Activated T-cell treated with anti-CD3 and anti-CD28 coated beads, Interleukin-2, amount 50 U/mL, for 72 hours (primary cell): Measurements from ENCODE around the gene CEP152. TPM values are rescaled to one million over a fixed set of nuclear protein-coding genes. Genes with fewer than 3 reads are reported as not detected.
"Not testable (repeated sequence)": the region's sequence is repeated elsewhere in the genome, so short reads cannot be mapped to it uniquely, and the experiment has no call there.

Experiments used
- ATAC-seq, 2 donors: fragments of 150-1000 bp; cut with Tn5 transposase; replicated peaks in 1 of 2; 2 replicates each; pipeline ENCODE4 v1.10.0; 2021; ENCODE audit warnings: moderate library complexity in 2 of 2, mild to moderate bottlenecking in 1 of 2
- DNase-seq, 2 donors: peaks; one replicate each; pipeline ENCODE4 v3.0.0; 2021 to 2022; ENCODE audit warnings: mixed read lengths in 1 of 2
- H3K27ac Mint-ChIP-seq: one replicate; pipeline ENCODE4 v1.8.0; 2022; ENCODE audit warnings: mild to moderate bottlenecking, moderate library complexity, mixed read lengths
- H3K27me3 Mint-ChIP-seq: one replicate; pipeline ENCODE4 v1.8.0; 2022; ENCODE audit warnings: low read depth, mixed read lengths
- H3K36me3 Mint-ChIP-seq, 2 donors: one replicate each; pipeline ENCODE4 v1.8.0; 2022; ENCODE audit warnings: mixed read lengths in 2 of 2, mild to moderate bottlenecking in 1 of 2; ENCODE audit not compliant: insufficient read depth in 2 of 2
- H3K4me1 Mint-ChIP-seq: one replicate; pipeline ENCODE4 v1.8.0; 2022; ENCODE audit warnings: low read depth, mixed read lengths
- H3K4me3 Mint-ChIP-seq, 2 donors: one replicate each; pipeline ENCODE4 v1.8.0; 2022; ENCODE audit warnings: mild to moderate bottlenecking in 2 of 2, mixed read lengths in 2 of 2, moderate library complexity in 2 of 2
- H3K9me3 Mint-ChIP-seq, 2 donors: one replicate each; pipeline ENCODE4 v1.8.0; 2022; ENCODE audit warnings: mixed read lengths in 2 of 2
- total RNA-seq, 2 donors: library from RNA; stranded (reverse); gene quantifications; one replicate each; pipeline ENCODE4 v1.2.3, GENCODE V29; 2022

CEP152 gene
- total RNA-seq, 2 donors from 2014 or later: 33.3 to 39.6 TPM

GRCh38 chr15:48800811-48801455 is 9.9 kb downstream of the CEP152 start:
- DNase-seq (no peak), ATAC-seq (no peak)
- peaks cover 27% of the 10 kb centered on the region for H3K4me1 Mint-ChIP-seq
- no peak overlapping the region for H3K4me3 Mint-ChIP-seq
- H3K27me3 Mint-ChIP-seq: no peaks in the 10 kb centered on the region
- no peak overlapping the region for H3K27ac Mint-ChIP-seq
- H3K9me3 Mint-ChIP-seq: no peaks in the 10 kb centered on the region
- peaks cover 8 to 20% of the 10 kb centered on the region in 2 donors for H3K36me3 Mint-ChIP-seq

- Mint-ChIP-seq H3K4me1 (peaks cover 27% of the 10 kb centered on the region), H3K27me3 (no peaks in the 10 kb centered on the region), H3K27ac (no peak overlapping the region), H3K4me3 (no peak overlapping the region), H3K36me3 (peaks cover 7 to 20% of the 10 kb centered on the region in 2 donors), H3K9me3 (no peaks in the 10 kb centered on the region)
- DNase-seq (no peak), ATAC-seq (no peak)
These were observed 10.6 kb downstream of the CEP152 start for GRCh38 chr15:48800245-48800644.

GRCh38 chr15:48798319-48798718 is 12.6 kb downstream of the CEP152 start:
- Mint-ChIP-seq H3K27me3 (no peaks in the 10 kb centered on the region), H3K4me1 (peaks cover 34% of the 10 kb centered on the region), H3K9me3 (no peaks in the 10 kb centered on the region), H3K4me3 (no peak overlapping the region), H3K36me3 (peaks cover 1 to 17% of the 10 kb centered on the region in 2 donors), H3K27ac (no peak overlapping the region)
- DNase-seq: no peak
- ATAC-seq: no peak

GRCh38 chr15:48796930-48797329 is 13.9 kb downstream of the CEP152 start:
- H3K27me3 Mint-ChIP-seq: no peaks in the 10 kb centered on the region
- no peaks in the 10 kb centered on the region for H3K9me3 Mint-ChIP-seq
- peak overlapping the region in 1 of 2 donors; percentile 70 for H3K4me3 Mint-ChIP-seq
- no peak overlapping the region for H3K27ac Mint-ChIP-seq
- ATAC-seq (peak; percentile 29 to 54), DNase-seq (no peak)
- H3K36me3 Mint-ChIP-seq: peaks cover 1 to 21% of the 10 kb centered on the region in 2 donors
- H3K4me1 Mint-ChIP-seq: peaks cover 27% of the 10 kb centered on the region

- Mint-ChIP-seq H3K27me3 (no peaks in the 10 kb centered on the region), H3K36me3 (peaks cover 1 to 21% of the 10 kb centered on the region in 2 donors), H3K4me1 (peaks cover 25% of the 10 kb centered on the region), H3K9me3 (no peaks in the 10 kb centered on the region), H3K27ac (no peak overlapping the region), H3K4me3 (peak overlapping the region in 1 of 2 donors; percentile 15)
- ATAC-seq: no peak
- DNase-seq: no peak
These were observed 14.3 kb downstream of the CEP152 start for GRCh38 chr15:48796521-48796920.

- no peak for DNase-seq
- Mint-ChIP-seq H3K36me3 (peaks cover 1 to 21% of the 10 kb centered on the region in 2 donors), H3K9me3 (no peaks in the 10 kb centered on the region), H3K27ac (no peak overlapping the region), H3K4me1 (peaks cover 20% of the 10 kb centered on the region), H3K27me3 (no peaks in the 10 kb centered on the region), H3K4me3 (no peak overlapping the region)
- ATAC-seq: no peak
These were observed 15.0 kb downstream of the CEP152 start for GRCh38 chr15:48795901-48796300.

- no peak for ATAC-seq
These were observed 16.2 kb downstream of the CEP152 start for GRCh38 chr15:48794697-48795134.

GRCh38 chr15:48792408-48792807 is 18.5 kb downstream of the CEP152 start:
- no peak overlapping the region for H3K4me3 Mint-ChIP-seq
- no peak for DNase-seq
- ATAC-seq: no peak
- peaks cover 9% of the 10 kb centered on the region for H3K4me1 Mint-ChIP-seq
- no peaks in the 10 kb centered on the region for H3K9me3 Mint-ChIP-seq
- H3K27ac Mint-ChIP-seq: no peak overlapping the region
- no peaks in the 10 kb centered on the region for H3K27me3 Mint-ChIP-seq
- H3K36me3 Mint-ChIP-seq: peaks cover 6 to 34% of the 10 kb centered on the region in 2 donors

More at GRCh38 chr15:48794697-48795134, 16.2 kb downstream of the CEP152 start:
- Mint-ChIP-seq H3K27me3 (no peaks in the 10 kb centered on the region), H3K4me1 (peaks cover 20% of the 10 kb centered on the region), H3K4me3 (no peak overlapping the region), H3K36me3 (peaks cover 1 to 27% of the 10 kb centered on the region in 2 donors), H3K9me3 (no peaks in the 10 kb centered on the region), H3K27ac (peak overlapping the region; percentile 70)
- no peak for DNase-seq

GRCh38 chr15:48790466-48791115 is 20.3 kb downstream of the CEP152 start:
- DNase-seq, ATAC-seq, H3K9me3 Mint-ChIP-seq, H3K27me3 Mint-ChIP-seq, H3K4me3 Mint-ChIP-seq, H3K27ac Mint-ChIP-seq, H3K4me1 Mint-ChIP-seq: not testable (repeated sequence)
- H3K36me3 Mint-ChIP-seq: peaks cover 4 to 35% of the 10 kb centered on the region in 2 donors

- Mint-ChIP-seq H3K4me1 (no peaks in the 10 kb centered on the region), H3K9me3 (no peaks in the 10 kb centered on the region), H3K27ac (no peak overlapping the region), H3K36me3 (peaks cover 9 to 34% of the 10 kb centered on the region in 2 donors), H3K27me3 (no peaks in the 10 kb centered on the region), H3K4me3 (no peak overlapping the region)
- no peak for DNase-seq
- no peak for ATAC-seq
These were observed 25.2 kb downstream of the CEP152 start for GRCh38 chr15:48785712-48786111.

GRCh38 chr15:48785195-48785594 is 25.7 kb downstream of the CEP152 start:
- no peak overlapping the region for H3K27ac Mint-ChIP-seq
- DNase-seq: no peak
- H3K4me3 Mint-ChIP-seq: no peak overlapping the region
- no peak for ATAC-seq
- peaks cover 11 to 37% of the 10 kb centered on the region in 2 donors for H3K36me3 Mint-ChIP-seq
- H3K9me3 Mint-ChIP-seq: no peaks in the 10 kb centered on the region
- H3K27me3 Mint-ChIP-seq: no peaks in the 10 kb centered on the region
- H3K4me1 Mint-ChIP-seq: no peaks in the 10 kb centered on the region

GRCh38 chr15:48784756-48785155 is 26.1 kb downstream of the CEP152 start:
- Mint-ChIP-seq H3K9me3 (no peaks in the 10 kb centered on the region), H3K27ac (no peak overlapping the region), H3K4me3 (no peak overlapping the region), H3K4me1 (no peaks in the 10 kb centered on the region), H3K27me3 (no peaks in the 10 kb centered on the region), H3K36me3 (peaks cover 13 to 35% of the 10 kb centered on the region in 2 donors)
- DNase-seq (no peak), ATAC-seq (no peak)

- Mint-ChIP-seq H3K9me3 (no peaks in the 10 kb centered on the region), H3K36me3 (peaks cover 9 to 28% of the 10 kb centered on the region in 2 donors), H3K27ac (no peak overlapping the region), H3K4me3 (no peak overlapping the region), H3K4me1 (no peaks in the 10 kb centered on the region), H3K27me3 (no peaks in the 10 kb centered on the region)
- DNase-seq: no peak
- no peak for ATAC-seq
These were observed 28.0 kb downstream of the CEP152 start for GRCh38 chr15:48782911-48783310.
